AG04449 (cell line): ENCODE results near the gene PRKN.

Experiments
- CTCF ChIA-PET: fragments of 350-600 bp; formaldehyde crosslinking; extraction: SDS; loops from one replicate; lab custom pipeline; 2021; ENCODE audit warnings: antibody characterized with exemption; lab: Yijun Ruan, JAX
- POLR2A ChIA-PET: fragments of 400-600, 350-600 bp; formaldehyde crosslinking; extraction: SDS; loops from one replicate; lab custom pipeline; 2020; ENCODE audit warnings: antibody characterized with exemption, inconsistent platforms; lab: Yijun Ruan, JAX
- DNase-seq: peaks from one replicate; pipeline ENCODE4 v3.0.0-alpha.2; 2010; ENCODE audit warnings: low read depth, low spot score
- H3K4me3 ChIP-seq: 2 replicates; pipeline ENCODE4 v1.5.1; 2011; ENCODE audit warnings: low read depth, mild to moderate bottlenecking, control low read depth, low read length
- TF ChIP-seq, protein P1 (sequence below): IDR thresholded peaks from one replicate; pipeline ENCODE4 v1.5.1; 2011; ENCODE audit warnings: mild to moderate bottlenecking, moderate library complexity, low read length, control low read depth, inconsistent platforms; ENCODE audit not compliant: insufficient read depth; ENCODE audit errors: missing control alignments

PRKN gene

DNA sequence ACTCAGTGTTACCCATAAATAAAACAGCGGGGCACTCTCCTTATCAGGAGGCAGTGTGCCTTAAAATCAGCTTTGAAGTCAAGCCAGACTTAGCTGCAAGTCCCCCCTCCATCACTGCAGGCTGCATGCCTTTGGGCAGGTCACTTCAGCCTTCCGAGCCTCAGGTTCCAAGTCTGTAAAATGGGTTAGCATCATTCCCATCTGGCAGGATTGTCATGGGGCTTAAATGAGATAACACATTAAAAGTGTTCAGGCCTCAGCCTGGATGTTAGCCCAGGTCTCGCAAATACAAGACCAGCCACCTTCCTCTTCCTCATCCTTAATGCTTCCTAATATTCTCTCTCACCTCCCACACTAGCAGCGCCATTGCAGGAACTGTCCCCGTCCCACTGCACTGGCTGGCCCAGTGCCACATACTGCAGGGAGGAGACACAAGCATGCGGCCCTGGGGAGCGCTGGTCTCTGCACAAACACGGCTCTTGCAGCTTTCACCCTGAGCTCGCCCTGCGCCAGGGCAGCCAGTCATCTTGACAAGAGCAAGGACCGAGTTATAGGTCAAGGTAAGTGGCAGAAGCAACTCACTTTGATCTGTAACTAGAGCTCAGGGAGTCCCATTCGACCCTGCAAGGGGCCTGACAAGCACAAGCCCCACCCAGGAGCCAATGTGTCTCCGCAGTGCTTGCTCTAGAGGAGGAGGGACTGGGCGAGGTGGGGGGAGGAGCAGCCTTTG lies 889.1 kb downstream of the PRKN start:
- DNase-seq, result no peak
- H3K4me3 ChIP-seq, result no peak overlapping the region
- ChIA-PET CTCF (no interaction called here), POLR2A (no interaction called here)
- TF ChIP-seq, protein P1, sequence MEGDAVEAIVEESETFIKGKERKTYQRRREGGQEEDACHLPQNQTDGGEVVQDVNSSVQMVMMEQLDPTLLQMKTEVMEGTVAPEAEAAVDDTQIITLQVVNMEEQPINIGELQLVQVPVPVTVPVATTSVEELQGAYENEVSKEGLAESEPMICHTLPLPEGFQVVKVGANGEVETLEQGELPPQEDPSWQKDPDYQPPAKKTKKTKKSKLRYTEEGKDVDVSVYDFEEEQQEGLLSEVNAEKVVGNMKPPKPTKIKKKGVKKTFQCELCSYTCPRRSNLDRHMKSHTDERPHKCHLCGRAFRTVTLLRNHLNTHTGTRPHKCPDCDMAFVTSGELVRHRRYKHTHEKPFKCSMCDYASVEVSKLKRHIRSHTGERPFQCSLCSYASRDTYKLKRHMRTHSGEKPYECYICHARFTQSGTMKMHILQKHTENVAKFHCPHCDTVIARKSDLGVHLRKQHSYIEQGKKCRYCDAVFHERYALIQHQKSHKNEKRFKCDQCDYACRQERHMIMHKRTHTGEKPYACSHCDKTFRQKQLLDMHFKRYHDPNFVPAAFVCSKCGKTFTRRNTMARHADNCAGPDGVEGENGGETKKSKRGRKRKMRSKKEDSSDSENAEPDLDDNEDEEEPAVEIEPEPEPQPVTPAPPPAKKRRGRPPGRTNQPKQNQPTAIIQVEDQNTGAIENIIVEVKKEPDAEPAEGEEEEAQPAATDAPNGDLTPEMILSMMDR, result no peak

DNA sequence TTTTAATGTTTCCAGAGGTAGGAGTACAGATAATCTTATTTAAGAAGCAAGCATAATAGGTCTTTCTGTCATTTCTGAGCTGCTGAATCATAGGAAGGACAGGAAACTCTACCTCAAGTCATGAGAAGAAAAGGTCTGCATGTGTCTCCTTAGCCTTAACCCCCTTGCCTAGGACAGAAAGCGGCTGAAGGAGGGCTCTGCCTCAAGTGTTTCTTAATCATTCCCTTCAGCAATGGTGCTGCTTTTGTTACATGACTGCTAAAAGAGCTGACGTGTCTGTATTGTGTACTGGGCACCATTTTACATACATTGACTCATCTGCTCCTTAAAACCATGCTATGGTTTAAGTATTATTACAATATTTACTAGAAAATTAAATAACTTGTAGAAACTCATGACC lies 889.7 kb downstream of the PRKN start:
- TF ChIP-seq, protein P1, result no peak
- ChIA-PET POLR2A (no interaction called here), CTCF (no interaction called here)
- DNase-seq, result no peak
- no peak overlapping the region for H3K4me3 ChIP-seq

- no peak for DNase-seq
- H3K4me3 ChIP-seq, result no peak overlapping the region
- CTCF ChIA-PET, result no interaction called here
- TF ChIP-seq, protein P1, result no peak
- POLR2A ChIA-PET, result no interaction called here
These were observed 890.2 kb downstream of the PRKN start for GRCh38 chr6:161837449-161837735.

- ChIA-PET CTCF (no interaction called here), POLR2A (no interaction called here)
- TF ChIP-seq, protein P1, result no peak
- no peak overlapping the region for H3K4me3 ChIP-seq
- DNase-seq, result no peak
These were observed 890.7 kb downstream of the PRKN start for GRCh38 chr6:161836643-161837448.

GRCh38 chr6:161835500-161836215 lies 891.9 kb downstream of the PRKN start:
- no peak for DNase-seq
- H3K4me3 ChIP-seq, result no peak overlapping the region
- ChIA-PET POLR2A (no interaction called here), CTCF (no interaction called here)
- TF ChIP-seq, protein P1, result no peak

GRCh38 chr6:161834426-161834825 lies 893.1 kb downstream of the PRKN start:
- ChIA-PET POLR2A (no interaction called here), CTCF (no interaction called here)
- TF ChIP-seq, protein P1, result no peak
- H3K4me3 ChIP-seq, result no peak overlapping the region
- DNase-seq, result no peak
